Epidermal melanocyte (primary cell): ENCODE measurements around the gene KIAA1958.
"Not testable (repeated sequence)": the region's sequence is repeated elsewhere in the genome, so short reads cannot be mapped to it uniquely, and the experiment has no call there.

Source experiments
- DNase-seq: peaks from one replicate; pipeline ENCODE4 v3.0.0; 2011; ENCODE audit warnings: low spot score; ENCODE audit not compliant: insufficient read length

Gene KIAA1958

GRCh38 chr9:112554516-112554915, 67.9 kb downstream of the KIAA1958 start:
- no peak for DNase-seq

DNA sequence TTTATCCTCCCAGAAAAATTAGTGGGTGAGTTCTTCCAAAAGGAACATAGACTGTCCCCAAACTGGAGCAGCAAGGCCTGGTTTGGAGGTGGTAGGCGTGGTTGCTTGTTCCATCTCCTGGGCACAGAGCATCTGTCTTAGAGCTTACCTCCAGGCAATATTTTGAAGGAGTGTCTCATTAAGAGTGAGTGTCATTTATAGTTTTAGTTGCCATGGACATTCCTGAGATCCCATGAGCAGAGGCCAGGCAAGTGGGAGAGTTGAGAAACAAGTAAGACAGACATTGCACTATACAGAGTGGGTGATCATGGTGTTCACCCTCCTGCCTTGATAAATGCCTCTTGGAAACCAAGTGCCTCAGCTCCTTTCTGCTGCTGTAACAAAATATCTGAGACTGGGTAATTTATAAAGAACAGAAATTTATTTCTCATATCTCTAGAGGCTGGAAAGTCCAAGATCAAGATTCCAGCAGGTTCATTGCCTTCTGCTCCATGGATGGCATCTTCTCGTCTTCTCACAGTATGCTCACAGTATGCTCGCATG, 68.5 kb downstream of the KIAA1958 start:
- DNase-seq: no peak

DNA sequence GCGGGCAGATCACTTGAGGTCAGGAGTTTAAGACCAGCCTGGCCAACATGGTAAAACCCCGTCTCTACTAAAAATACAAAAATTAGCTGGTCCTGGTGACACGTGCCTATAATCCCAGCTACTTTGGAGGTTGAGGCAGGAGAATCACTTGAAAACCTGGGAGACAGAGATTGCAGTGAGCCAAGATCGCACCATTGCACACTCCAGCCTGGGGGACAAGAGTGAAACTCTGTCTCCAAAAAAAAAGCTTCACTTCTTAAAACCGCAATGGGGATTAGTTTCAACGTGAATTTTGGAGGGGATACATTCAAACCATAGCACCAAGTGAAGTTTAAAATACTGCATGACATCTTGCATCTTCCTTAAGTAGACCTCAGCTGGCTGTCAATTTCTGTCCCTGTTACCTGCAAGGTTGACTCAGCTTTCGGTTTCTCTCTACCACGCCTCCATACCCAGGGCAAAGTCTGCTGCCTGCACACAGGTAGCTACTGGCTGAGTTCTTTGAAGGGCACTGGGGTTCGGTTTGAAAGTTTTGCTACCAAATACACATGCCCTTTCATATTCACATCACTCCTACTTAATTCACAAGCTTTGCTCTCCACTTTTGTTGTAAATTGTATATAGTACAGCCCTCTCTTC, 69.3 kb downstream of the KIAA1958 start:
- no peak for DNase-seq

- no peak for DNase-seq
Observed at GRCh38 chr9:112556497-112557442, 70.1 kb downstream of the KIAA1958 start.

GRCh38 chr9:112558476-112558875, 71.8 kb downstream of the KIAA1958 start:
- no peak for DNase-seq

- no peak for DNase-seq
Observed at GRCh38 chr9:112558978-112559377, 72.4 kb downstream of the KIAA1958 start.

DNA sequence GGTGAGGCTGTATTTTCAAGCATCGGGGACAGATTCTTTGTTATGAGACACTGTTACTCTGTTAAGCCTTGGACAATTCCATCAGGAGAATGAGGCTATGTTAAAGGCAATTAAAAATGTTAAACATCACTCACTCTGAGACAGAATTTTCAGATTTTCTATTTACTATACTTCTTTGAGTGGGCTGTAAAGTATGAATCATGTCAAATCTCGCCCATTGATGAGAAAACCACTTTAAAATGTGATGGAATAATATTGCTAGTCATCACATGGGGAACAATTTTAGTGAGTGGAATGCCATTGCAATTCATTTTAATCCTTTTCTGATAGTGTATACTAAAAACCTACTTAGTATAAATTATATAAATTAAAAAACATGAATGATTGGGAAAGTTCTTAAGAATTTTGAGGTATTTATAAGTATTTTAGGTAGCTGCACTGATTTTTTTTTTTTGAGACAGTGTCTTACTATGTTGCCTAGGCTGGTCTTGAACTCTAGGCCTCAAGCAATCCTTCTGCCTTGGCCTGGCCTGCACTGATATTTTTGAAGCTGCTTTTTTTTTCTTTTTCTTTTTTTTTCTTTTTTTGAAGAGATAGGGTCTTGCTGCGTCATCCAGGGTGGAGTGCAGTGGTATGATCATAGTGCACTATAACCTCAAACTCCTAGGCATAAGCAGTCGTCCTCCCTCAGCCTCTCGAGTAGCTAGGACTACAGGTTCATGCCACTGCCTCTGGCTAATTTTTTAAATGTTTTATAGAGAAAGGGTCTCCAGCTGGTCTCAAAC, 73.2 kb downstream of the KIAA1958 start:
- no peak for DNase-seq

GRCh38 chr9:112562235-112562958, 75.8 kb downstream of the KIAA1958 start:
- DNase-seq: no peak

DNA sequence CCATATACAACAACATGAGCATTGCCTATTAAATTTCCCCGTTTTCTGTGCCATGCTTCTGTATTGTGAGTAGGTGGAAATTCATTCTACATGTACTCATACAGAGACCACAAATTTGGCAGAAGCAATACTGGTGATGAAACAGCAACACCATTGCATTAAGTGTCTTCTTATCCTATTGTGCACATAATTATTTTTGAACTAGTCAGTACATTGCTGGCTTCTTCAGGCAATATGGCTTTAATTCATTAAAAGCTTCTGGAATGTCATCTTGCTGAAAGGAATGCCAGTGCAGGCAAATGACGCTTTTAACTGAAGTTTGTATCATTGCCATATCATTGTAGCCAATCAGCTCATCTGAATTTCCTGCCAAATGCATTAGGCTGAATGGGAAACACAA, 82.6 kb downstream of the KIAA1958 start:
- DNase-seq: no peak

DNA sequence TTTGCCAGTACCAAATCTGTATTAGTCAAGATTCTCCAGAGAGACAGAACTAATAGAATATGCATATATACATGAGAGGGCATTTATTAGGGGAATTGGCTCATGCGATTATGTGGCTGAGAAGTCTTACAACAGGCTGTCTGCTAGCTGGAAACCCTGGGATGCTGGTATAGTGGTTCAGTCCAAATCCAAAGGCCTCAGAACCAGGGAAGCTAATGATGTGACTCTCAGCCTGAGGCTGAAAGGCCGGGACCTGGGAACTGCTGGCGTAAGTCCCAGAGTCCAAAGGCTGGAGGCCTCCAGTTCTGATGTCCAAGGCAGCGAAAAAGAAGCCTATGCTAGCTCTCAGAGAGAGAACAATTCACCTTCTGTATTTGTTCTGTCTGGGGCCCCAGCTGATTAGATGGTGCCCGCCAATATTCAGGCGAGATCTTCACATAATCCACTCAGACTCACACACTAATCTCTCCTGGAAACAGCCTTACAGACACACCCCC, 84.1 kb downstream of the KIAA1958 start:
- DNase-seq: no peak

- DNase-seq: no peak
Observed at GRCh38 chr9:112571624-112572355, 85.2 kb downstream of the KIAA1958 start.

DNA sequence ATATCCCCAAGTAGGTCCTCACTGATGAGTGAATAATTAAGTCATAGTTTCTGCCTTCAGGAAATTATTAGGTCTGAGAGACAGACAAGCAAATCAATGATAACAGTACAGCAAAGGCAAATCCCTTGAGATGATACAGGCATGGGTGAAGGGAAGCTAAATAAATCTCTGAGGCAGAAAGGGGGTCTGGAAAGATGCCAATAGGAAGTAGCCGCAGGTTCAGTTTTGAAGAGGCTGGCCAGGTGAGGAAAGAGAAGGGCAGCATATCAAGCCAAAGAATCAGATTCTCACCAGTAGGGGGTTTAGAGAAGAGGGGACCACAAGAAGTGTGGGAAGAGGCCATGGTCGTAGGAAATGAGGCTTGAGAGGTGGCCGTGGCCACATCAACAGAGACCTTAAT, 85.8 kb downstream of the KIAA1958 start:
- no peak for DNase-seq

- no peak for DNase-seq
Observed at GRCh38 chr9:112574008-112574407, 87.4 kb downstream of the KIAA1958 start.

- no peak for DNase-seq
Observed at GRCh38 chr9:112575107-112575506, 88.5 kb downstream of the KIAA1958 start.

DNA sequence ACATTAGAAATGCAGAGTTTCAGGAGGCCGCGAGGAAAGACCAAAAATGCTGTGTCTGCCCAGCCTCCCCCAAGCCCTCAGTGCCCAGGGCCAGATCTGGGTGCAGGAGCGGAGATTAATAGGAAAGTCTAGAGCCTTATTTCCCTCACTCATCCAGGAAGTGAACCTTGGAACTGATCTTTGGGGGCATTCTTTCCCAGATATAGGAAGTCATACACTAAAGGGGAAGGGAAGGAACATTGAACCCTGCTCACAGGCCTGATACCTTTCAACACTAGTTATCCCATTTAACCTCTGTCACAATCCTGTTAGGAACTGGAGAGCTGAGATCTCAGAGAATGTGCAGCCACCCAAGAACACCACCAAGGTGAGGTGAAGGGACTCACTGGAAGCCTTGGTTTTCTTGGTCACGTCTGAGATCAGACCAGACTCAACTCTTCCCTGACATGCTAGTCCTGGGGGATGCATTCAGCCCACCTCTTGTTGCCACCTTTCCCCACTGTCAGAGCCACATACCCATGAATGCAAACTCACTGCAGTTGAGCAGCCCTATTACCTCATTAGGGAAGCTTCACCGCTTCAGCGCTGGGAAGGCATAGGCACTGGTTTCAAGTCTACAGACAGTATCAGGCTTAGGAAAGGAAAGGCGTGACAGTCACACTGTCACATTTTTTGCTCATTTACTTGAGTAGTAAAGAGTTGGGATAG, 95.0 kb downstream of the KIAA1958 start:
- no peak for DNase-seq

GRCh38 chr9:112582371-112583262, 96.0 kb downstream of the KIAA1958 start:
- DNase-seq: no peak

DNA sequence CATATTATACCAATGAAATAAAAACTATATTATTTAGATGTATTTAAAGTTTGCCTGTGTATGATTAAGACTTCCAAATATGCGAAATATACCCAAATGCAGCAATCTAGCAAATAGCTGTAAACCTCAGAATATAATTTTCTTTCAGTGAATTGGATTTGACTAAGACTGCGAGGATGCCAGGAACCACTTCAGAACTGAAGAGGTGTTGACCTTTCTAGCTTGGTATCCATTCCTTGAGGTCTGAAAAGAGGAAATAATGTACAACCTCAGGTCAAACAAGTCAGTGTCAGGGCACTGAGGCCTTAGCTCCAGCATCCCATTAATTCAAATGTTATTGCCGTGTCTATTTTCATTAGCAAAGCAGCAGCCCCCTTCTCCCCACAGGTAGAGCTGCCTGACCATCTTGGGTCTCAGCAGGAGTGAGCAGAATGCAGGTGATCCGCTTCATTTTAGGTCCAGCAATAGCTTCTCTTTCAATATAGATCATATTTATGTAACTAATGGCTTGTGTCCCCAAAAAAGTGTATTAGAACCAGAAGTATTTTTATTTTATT, 100.0 kb downstream of the KIAA1958 start:
- no peak for DNase-seq

DNA sequence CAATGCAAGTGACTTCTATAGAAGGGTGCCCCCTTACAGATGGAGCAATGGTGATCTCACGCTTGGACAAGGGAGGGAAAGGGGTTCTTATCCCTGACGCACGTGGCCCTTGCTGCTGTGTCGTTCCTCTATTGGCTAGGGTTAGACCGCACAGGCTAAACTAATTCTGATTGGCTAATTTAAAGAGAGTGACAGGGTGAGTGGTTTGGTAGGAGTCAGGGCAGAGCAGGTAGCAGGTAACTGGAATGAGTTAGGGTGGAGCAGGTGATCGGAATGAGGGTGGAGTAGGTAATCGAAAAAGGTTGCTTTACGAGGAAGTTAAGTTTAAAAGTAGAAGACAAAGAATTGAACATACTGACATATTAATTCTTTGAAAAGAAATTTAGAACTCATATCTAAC, 105.2 kb downstream of the KIAA1958 start:
- not testable (repeated sequence) for DNase-seq
